Heart left ventricle (tissue), 13 donors: ENCODE data around the gene PGGT1B.

Experiments used
- POLR2A ChIP-seq, 2 donors: fragments of 450-650 bp; IDR thresholded peaks; one replicate each; pipeline ENCODE4 v1.6.1; 2017; ENCODE audit warnings: antibody characterized with exemption in 2 of 2, mild to moderate bottlenecking in 2 of 2, moderate library complexity in 2 of 2
- TF ChIP-seq, protein P1 (sequence below), 12 donors: fragments of 200-600 bp; sonication (generic) in 4 of 12; IDR thresholded peaks; one replicate each; pipeline versions ENCODE4 v1.5.0 to v1.8.0; 2018 to 2022; ENCODE audit warnings: antibody characterized with exemption in 12 of 12, mild to moderate bottlenecking in 5 of 12
- donor health status: ischemic (EF 13 %, LVEDD 7.1; RV severe dilation, severe dysfunction).
- donor health status: DM: no; HTN: yes; CAD: no.
- donor health status: DM: no; HTN: no; CAD: no.
- donor health status: ischemic (EF 25% LVEDD 6.9; RV normal size, moderate dysfunction).
- donor health status: ischemic (EF 25% LVEDD 5.7; RV mildly dilated, moderate dysfunction).
- donor health status: ischemic (EF 35%, LVEDD 5.7; RV mildly dilated, moderate dysfunction).
- donor health status: nonischemic (EF 11% LVEDD 7.7; RV severe dilation, severe dysfunction).
- donor health status: DM: yes; HTN: yes; CAD: no.
- donor health status: PGD.
- donor health status: ischemic (EF 29% LVEDD 5.4; RV normal size, mild dysfunction).
- donor health status: nonischemic (EF 23%, LVEDD 6.1; RV moderate dilation, normal function).

DNA sequence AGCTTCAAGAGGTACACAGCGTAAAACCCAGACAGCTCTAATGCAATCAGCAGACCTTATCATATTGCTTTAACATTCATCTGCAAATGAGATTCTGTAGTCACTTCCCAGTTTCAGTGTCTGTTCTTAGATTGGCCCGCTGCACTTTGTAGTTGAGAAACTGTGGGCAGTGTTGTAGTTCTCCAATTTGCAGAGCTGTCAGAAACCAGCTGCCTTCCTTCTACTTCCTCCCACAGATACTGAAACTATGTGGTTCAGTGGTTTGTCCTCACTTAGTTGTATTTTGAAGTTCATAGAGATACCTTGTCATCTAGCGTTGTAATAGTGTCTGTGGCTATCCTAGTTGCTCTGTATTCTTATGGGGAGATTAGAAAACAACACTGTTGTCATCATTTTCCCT is 53.4 kb downstream of the PGGT1B start:
- TF ChIP-seq, protein P1, sequence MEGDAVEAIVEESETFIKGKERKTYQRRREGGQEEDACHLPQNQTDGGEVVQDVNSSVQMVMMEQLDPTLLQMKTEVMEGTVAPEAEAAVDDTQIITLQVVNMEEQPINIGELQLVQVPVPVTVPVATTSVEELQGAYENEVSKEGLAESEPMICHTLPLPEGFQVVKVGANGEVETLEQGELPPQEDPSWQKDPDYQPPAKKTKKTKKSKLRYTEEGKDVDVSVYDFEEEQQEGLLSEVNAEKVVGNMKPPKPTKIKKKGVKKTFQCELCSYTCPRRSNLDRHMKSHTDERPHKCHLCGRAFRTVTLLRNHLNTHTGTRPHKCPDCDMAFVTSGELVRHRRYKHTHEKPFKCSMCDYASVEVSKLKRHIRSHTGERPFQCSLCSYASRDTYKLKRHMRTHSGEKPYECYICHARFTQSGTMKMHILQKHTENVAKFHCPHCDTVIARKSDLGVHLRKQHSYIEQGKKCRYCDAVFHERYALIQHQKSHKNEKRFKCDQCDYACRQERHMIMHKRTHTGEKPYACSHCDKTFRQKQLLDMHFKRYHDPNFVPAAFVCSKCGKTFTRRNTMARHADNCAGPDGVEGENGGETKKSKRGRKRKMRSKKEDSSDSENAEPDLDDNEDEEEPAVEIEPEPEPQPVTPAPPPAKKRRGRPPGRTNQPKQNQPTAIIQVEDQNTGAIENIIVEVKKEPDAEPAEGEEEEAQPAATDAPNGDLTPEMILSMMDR (IDR thresholded peaks at IDR 0.05), result no peak
- TF ChIP-seq POLR2A (IDR thresholded peaks at IDR 0.05), result no peak
